OCI-LY3 (cell line): Measurements from ENCODE around the gene FAAP100.

Experiments
- H2AFZ ChIP-seq: fragments of 200-600, 300-600 bp; shearing (Covaris generic); 2 replicates; pipeline ENCODE4 v1.6.0; 2014; ENCODE audit warnings: antibody characterized with exemption, low read depth, low read length
- H3K27ac ChIP-seq: fragments of 200-600, 300-600 bp; sonication (generic); 2 replicates; pipeline ENCODE4 v1.5.1; 2014; ENCODE audit warnings: mild to moderate bottlenecking, low read length, moderate library complexity, mixed read lengths
- H3K27me3 ChIP-seq: fragments of 200-600, 300-600 bp; sonication (generic); 2 replicates; pipeline ENCODE4 v1.6.1; 2014; ENCODE audit warnings: low read depth, low read length, mixed read lengths
- H3K36me3 ChIP-seq: fragments of 200-600, 300-600 bp; sonication (generic); replicated peaks from 2 replicates; pipeline ENCODE3; 2014; ENCODE audit warnings: low read depth, low read length, mixed read lengths
- H3K4me1 ChIP-seq: fragments of 300-600, 200-600 bp; sonication (generic); 2 replicates; pipeline ENCODE4 v1.6.1; 2014; ENCODE audit warnings: low read length, mixed read lengths
- H3K4me2 ChIP-seq: fragments of 200-600, 300-600 bp; sonication (generic); 2 replicates; pipeline ENCODE4 v1.6.1; 2014; ENCODE audit warnings: low read length, mixed read lengths
- H3K4me3 ChIP-seq: fragments of 300-600, 200-600 bp; sonication (generic); 2 replicates; pipeline ENCODE4 v1.5.1; 2014; ENCODE audit warnings: antibody characterized with exemption, mild to moderate bottlenecking, low read length, moderate library complexity
- H3K79me2 ChIP-seq: fragments of 300-600, 200-600 bp; shearing (Covaris generic); 2 replicates; pipeline ENCODE4 v1.6.1; 2014; ENCODE audit warnings: mild to moderate bottlenecking, low read length, mixed read lengths
- H3K9ac ChIP-seq: fragments of 300-600, 200-600 bp; shearing (Covaris generic); 2 replicates; pipeline ENCODE4 v1.6.0; 2014; ENCODE audit warnings: mild to moderate bottlenecking, low read length, moderate library complexity
- H3K9me3 ChIP-seq: fragments of 200-600, 300-600 bp; shearing (Covaris generic); 2 replicates; pipeline ENCODE4 v1.6.1; 2014; ENCODE audit warnings: low read length, mixed read lengths; ENCODE audit not compliant: insufficient read depth
- H4K20me1 ChIP-seq: fragments of 200-600, 300-600 bp; sonication (generic); 2 replicates; pipeline ENCODE4 v1.6.1; 2016; ENCODE audit warnings: low read length, mixed read lengths; ENCODE audit not compliant: insufficient read depth
- CTCF ChIP-seq: fragments of 200-600, 300-600 bp; sonication (generic); IDR thresholded peaks from 2 replicates; pipeline ENCODE4 v1.5.1; 2014; ENCODE audit warnings: antibody characterized with exemption, low read length, low read depth
- EZH2phosphoT487 ChIP-seq: fragments of 200-600 bp; shearing (Covaris generic); IDR thresholded peaks from 2 replicates; pipeline ENCODE4 v1.6.1; 2018; ENCODE audit warnings: antibody characterized with exemption, mixed run types, low read depth

FAAP100 gene

GRCh38 chr17:81579298-81579697 is 27.1 kb upstream of the FAAP100 start:
- TF ChIP-seq EZH2phosphoT487 (no peak), CTCF (no peak)
- H3K4me2 ChIP-seq, result no peak overlapping the region
- peaks cover 45% of the 10 kb centered on the region for H3K36me3 ChIP-seq
- H2AFZ ChIP-seq, result no peak overlapping the region
- no peaks in the 10 kb centered on the region; the same call in 1 of the 2 replicates for H4K20me1 ChIP-seq
- peaks cover 3% of the 10 kb centered on the region; the same call in 1 of the 2 replicates for H3K79me2 ChIP-seq
- no peak overlapping the region for H3K4me3 ChIP-seq
- H3K4me1 ChIP-seq, result no peaks in the 10 kb centered on the region
- H3K9ac ChIP-seq, result no peak overlapping the region
- no peaks in the 10 kb centered on the region for H3K27me3 ChIP-seq
- H3K9me3 ChIP-seq, result no peaks in the 10 kb centered on the region
- no peak overlapping the region for H3K27ac ChIP-seq

DNA sequence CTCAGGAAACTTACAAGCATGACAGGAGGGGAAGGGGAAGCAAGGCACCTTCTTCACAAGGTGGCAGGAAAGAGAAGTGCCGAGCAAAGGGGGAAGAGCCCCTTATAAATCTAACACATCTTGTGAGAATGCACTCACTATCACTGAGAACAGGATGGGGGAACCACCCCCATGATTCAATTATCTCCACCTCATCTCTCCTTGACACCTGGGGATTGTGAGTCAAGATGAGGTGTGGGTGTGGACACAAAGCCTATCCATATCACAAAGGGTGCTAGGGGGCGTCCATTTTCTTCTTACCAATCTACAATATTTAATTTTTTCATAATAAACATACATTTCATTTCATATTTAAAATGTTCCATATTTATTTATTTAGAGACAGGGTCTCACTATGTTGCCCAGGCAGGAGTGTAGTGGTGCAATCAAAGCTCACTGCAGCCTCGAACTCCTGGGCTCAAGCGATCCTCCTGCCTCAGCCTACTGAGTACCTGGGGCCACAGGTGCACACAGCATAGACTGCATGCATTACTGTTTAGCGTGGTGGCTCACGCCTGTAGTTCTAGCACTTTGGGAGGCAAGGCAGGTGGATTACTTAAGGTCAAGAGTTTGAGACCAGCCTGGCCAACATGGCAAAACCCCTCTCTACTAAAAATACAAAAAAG is 26.5 kb upstream of the FAAP100 start:
- H3K4me2 ChIP-seq, result no peak overlapping the region
- no peak overlapping the region for H2AFZ ChIP-seq
- peaks cover 3% of the 10 kb centered on the region; the same call in 1 of the 2 replicates for H3K79me2 ChIP-seq
- no peaks in the 10 kb centered on the region for H3K9me3 ChIP-seq
- H3K36me3 ChIP-seq, result peaks cover 39% of the 10 kb centered on the region
- H3K27ac ChIP-seq, result no peak overlapping the region
- TF ChIP-seq EZH2phosphoT487, result no peak
- TF ChIP-seq CTCF, result no peak
- no peaks in the 10 kb centered on the region for H3K27me3 ChIP-seq
- H3K4me3 ChIP-seq, result no peak overlapping the region
- H3K9ac ChIP-seq, result no peak overlapping the region
- no peaks in the 10 kb centered on the region for H3K4me1 ChIP-seq
- H4K20me1 ChIP-seq, result no peaks in the 10 kb centered on the region; the same call in 1 of the 2 replicates

- no peak overlapping the region for H3K9ac ChIP-seq
- H3K27me3 ChIP-seq, result no peaks in the 10 kb centered on the region
- peaks cover 3% of the 10 kb centered on the region; the same call in 1 of the 2 replicates for H3K79me2 ChIP-seq
- peaks cover 32% of the 10 kb centered on the region for H3K36me3 ChIP-seq
- no peak overlapping the region for H2AFZ ChIP-seq
- TF ChIP-seq EZH2phosphoT487 (no peak), CTCF (no peak)
- H3K9me3 ChIP-seq, result no peaks in the 10 kb centered on the region
- no peak overlapping the region for H3K4me2 ChIP-seq
- H3K4me3 ChIP-seq, result no peak overlapping the region
- no peaks in the 10 kb centered on the region for H3K4me1 ChIP-seq
- no peaks in the 10 kb centered on the region; the same call in 1 of the 2 replicates for H4K20me1 ChIP-seq
- no peak overlapping the region for H3K27ac ChIP-seq
Measured at GRCh38 chr17:81578038-81578441, 25.9 kb upstream of the FAAP100 start.

DNA sequence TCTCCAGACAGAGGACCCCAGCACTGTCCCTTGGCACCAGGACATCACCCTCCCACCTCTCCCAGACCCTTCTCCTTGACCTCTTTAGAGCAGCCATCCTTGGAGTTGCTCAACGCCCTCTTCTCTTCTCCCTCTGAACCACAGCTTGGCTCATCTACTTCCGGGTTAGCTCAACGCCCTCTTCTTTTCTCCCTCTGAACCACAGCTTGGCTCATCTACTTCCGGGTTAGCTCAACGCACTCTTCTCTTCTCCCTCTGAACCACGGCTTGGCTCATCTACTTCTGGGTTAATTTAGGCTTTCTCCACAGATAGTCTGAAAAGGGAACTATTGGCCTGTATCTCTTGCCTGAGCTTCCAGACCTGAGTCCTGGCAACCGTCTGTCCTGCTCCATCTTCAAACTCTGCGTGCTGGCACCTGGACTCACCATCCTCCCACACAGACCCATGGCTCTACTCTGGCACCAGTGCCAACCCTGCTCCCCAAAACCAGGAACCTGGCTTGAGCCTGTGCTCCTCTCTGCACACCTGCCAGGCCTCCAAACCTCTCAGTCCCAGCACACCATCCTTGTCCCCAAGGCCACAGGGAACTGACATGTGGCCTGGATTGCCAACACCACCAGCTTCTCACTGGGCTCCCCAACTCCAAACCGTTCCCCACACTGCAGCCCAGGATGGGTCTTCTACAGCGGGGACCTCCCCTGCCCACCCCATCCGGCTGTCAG is 25.3 kb upstream of the FAAP100 start:
- H4K20me1 ChIP-seq, result no peaks in the 10 kb centered on the region; the same call in 1 of the 2 replicates
- H3K9me3 ChIP-seq, result no peaks in the 10 kb centered on the region
- peaks cover 3% of the 10 kb centered on the region; the same call in 1 of the 2 replicates for H3K79me2 ChIP-seq
- H3K9ac ChIP-seq, result no peak overlapping the region
- H3K27ac ChIP-seq, result no peak overlapping the region
- no peak overlapping the region for H3K4me2 ChIP-seq
- H3K27me3 ChIP-seq, result no peaks in the 10 kb centered on the region
- no peak overlapping the region for H2AFZ ChIP-seq
- H3K4me3 ChIP-seq, result no peak overlapping the region
- peaks cover 30% of the 10 kb centered on the region for H3K36me3 ChIP-seq
- H3K4me1 ChIP-seq, result no peaks in the 10 kb centered on the region
- TF ChIP-seq EZH2phosphoT487 (no peak), CTCF (no peak)
